B cell (primary cell): ENCODE measurements around the gene NMNAT3. TPM values are rescaled to one million over a fixed set of nuclear protein-coding genes. Genes with fewer than 3 reads are reported as not detected.

Experiments
- ATAC-seq: fragments of 200-7000 bp; cut with Tn5 transposase; one replicate; pipeline ENCODE4 v1.10.0; 2021; ENCODE audit warnings: low read depth, mild to moderate bottlenecking, moderate number of reproducible peaks, moderate library complexity
- CTCF ChIA-PET: fragments of 350-600 bp; sonication (Branson Sonifier 250); formaldehyde crosslinking; loops from one replicate; lab custom pipeline; 2021; ENCODE audit warnings: antibody characterized with exemption, inconsistent platforms; lab: Charles Lee
- POLR2A ChIA-PET: fragments of 350-600 bp; sonication (Branson Sonifier 250); formaldehyde crosslinking; loops from one replicate; lab custom pipeline; 2021; ENCODE audit warnings: antibody characterized with exemption; lab: Charles Lee
- DNase-seq: peaks from one replicate; pipeline ENCODE4 v3.0.0; 2013
- H2AFZ ChIP-seq: 2 replicates; pipeline ENCODE4 v1.6.1; 2012; ENCODE audit warnings: mild to moderate bottlenecking, low read depth, low read length; ENCODE audit not compliant: insufficient read depth, poor library complexity, severe bottlenecking
- H3K27ac ChIP-seq, 2 donors: 1 replicate in 1 of 2; 2 replicates in 1 of 2; pipeline ENCODE4 v1.5.1; 2012 to 2013; ENCODE audit warnings: low read length in 2 of 2, mild to moderate bottlenecking in 2 of 2, moderate library complexity in 1 of 2
- H3K27me3 ChIP-seq, 4 experiments: fragments of 200-600 bp in 1 of 4; sonication (generic) in 1 of 4; replicated peaks in 1 of 4; 1 replicate in 2 of 4; 2 replicates in 2 of 4; pipeline versions ENCODE4 v1.6.1 to v1.7.0; 2013 to 2016; ENCODE audit warnings: low read length in 3 of 4, mild to moderate bottlenecking in 2 of 4, mixed read lengths in 1 of 4, moderate library complexity in 1 of 4; ENCODE audit not compliant: insufficient read depth in 4 of 4, control insufficient read depth in 3 of 4; ENCODE audit errors: control extremely low read depth in 1 of 4
- H3K36me3 ChIP-seq, 2 experiments: replicated peaks in 1 of 2; 1 replicate in 1 of 2; 2 replicates in 1 of 2; pipeline versions ENCODE4 v1.6.1 to v1.7.1; 2013; ENCODE audit warnings: low read length in 1 of 2; ENCODE audit not compliant: insufficient read depth in 2 of 2, control insufficient read depth in 1 of 2; ENCODE audit errors: control extremely low read depth in 1 of 2, extremely low read depth in 1 of 2
- H3K4me1 ChIP-seq, 2 donors: fragments of 200-600 bp in 1 of 2; sonication (generic) in 1 of 2; 1 replicate in 1 of 2; 2 replicates in 1 of 2; pipeline versions ENCODE4 v1.5.1 to v1.6.1; 2013 to 2017; ENCODE audit warnings: low read length in 2 of 2; ENCODE audit not compliant: control insufficient read depth in 2 of 2, insufficient read depth in 2 of 2
- H3K4me2 ChIP-seq: replicated peaks from 2 replicates; pipeline ENCODE3; 2012; ENCODE audit warnings: mild to moderate bottlenecking, low read depth, low read length; ENCODE audit not compliant: poor library complexity, severe bottlenecking
- H3K4me3 ChIP-seq, 5 experiments: fragments of 200-600 bp in 1 of 5; sonication (generic) in 1 of 5; 1 replicate in 3 of 5; 2 replicates in 2 of 5; pipeline versions ENCODE4 v1.5.1 to v1.7.0; 2011 to 2016; ENCODE audit warnings: low read length in 4 of 5, mild to moderate bottlenecking in 4 of 5, low read depth in 2 of 5, control low read depth in 1 of 5, moderate library complexity in 1 of 5; ENCODE audit not compliant: insufficient read depth in 1 of 5; ENCODE audit errors: control extremely low read depth in 1 of 5, extremely low read depth in 1 of 5
- H3K79me2 ChIP-seq: fragments of 200-600 bp; sonication (generic); one replicate; pipeline ENCODE4 v1.6.0; 2016; ENCODE audit warnings: low read length; ENCODE audit not compliant: control insufficient read depth, insufficient read depth
- H3K9ac ChIP-seq: fragments of 200-600 bp; sonication (generic); 2 replicates; pipeline ENCODE4 v1.6.1; 2017; ENCODE audit warnings: mild to moderate bottlenecking, low read length, moderate library complexity
- H3K9me3 ChIP-seq, 3 donors: one replicate each; pipeline versions ENCODE4 v1.6.1 to v1.7.1; 2013; ENCODE audit warnings: low read length in 2 of 3; ENCODE audit not compliant: control insufficient read depth in 2 of 3, insufficient read depth in 1 of 3; ENCODE audit errors: control extremely low read depth in 1 of 3
- H4K20me1 ChIP-seq: 2 replicates; pipeline ENCODE4 v1.6.0; 2012; ENCODE audit warnings: mild to moderate bottlenecking, low read length; ENCODE audit not compliant: insufficient read depth, control insufficient read depth, poor library complexity, severe bottlenecking
- H3K27ac Mint-ChIP-seq: one replicate; pipeline ENCODE4 v1.8.0; 2021; ENCODE audit warnings: mixed read lengths
- H3K27me3 Mint-ChIP-seq: one replicate; pipeline ENCODE4 v1.8.0; 2021; ENCODE audit warnings: mixed read lengths
- H3K4me1 Mint-ChIP-seq: one replicate; pipeline ENCODE4 v1.8.0; 2021; ENCODE audit warnings: mixed read lengths
- H3K4me3 Mint-ChIP-seq: one replicate; pipeline ENCODE4 v1.8.0; 2021; ENCODE audit warnings: mixed read lengths
- H3K9me3 Mint-ChIP-seq: one replicate; pipeline ENCODE4 v1.8.0; 2022; ENCODE audit warnings: mixed read lengths; ENCODE audit not compliant: insufficient read depth
- EZH2 ChIP-seq: IDR thresholded peaks from 2 replicates; pipeline ENCODE4 v1.6.1; 2012; ENCODE audit warnings: borderline replicate concordance, low read depth, mild to moderate bottlenecking, moderate library complexity, low read length; ENCODE audit not compliant: insufficient read depth, poor library complexity, severe bottlenecking
- WGBS: methylation state at CpG from one replicate; pipeline ENCODE4 v1.1.5; 2013; ENCODE audit warnings: missing lambda C conversion rate; ENCODE audit not compliant: insufficient coverage; 5-methylcytosine and 5-hydroxymethylcytosine counted together
- intact Hi-C: fragments of 100-400 bp; cut with micrococcal nuclease; formaldehyde crosslinking; loops from one replicate; pipeline ENCODE4 v1.10.0; 2022
- polyA plus RNA-seq: library from polyadenylated mRNA; depleted of rRNA; stranded (reverse); fragments of >200 nt; gene quantifications from 2 replicates; pipeline ENCODE4 v1.2.3, GENCODE V29; 2012
- total RNA-seq, 2 donors: library from RNA; stranded (reverse); fragments of 120-200 nt in 1 of 2; gene quantifications; 1 replicate in 1 of 2; 2 replicates in 1 of 2; pipeline versions ENCODE4 v1.2.3 to v1.2.4, GENCODE V29; 2013 to 2022
- TF ChIP-seq, protein P1 (sequence below): fragments of 200-600 bp; IDR thresholded peaks from one replicate; pipeline ENCODE4 v1.8.0; 2022; ENCODE audit warnings: antibody characterized with exemption, mild to moderate bottlenecking

NMNAT3 gene
- total and polyA plus RNA-seq, 2 donors (not counting 1 experiment from before 2014, with no cell fraction given): 1.9 to 3.3 TPM

DNA sequence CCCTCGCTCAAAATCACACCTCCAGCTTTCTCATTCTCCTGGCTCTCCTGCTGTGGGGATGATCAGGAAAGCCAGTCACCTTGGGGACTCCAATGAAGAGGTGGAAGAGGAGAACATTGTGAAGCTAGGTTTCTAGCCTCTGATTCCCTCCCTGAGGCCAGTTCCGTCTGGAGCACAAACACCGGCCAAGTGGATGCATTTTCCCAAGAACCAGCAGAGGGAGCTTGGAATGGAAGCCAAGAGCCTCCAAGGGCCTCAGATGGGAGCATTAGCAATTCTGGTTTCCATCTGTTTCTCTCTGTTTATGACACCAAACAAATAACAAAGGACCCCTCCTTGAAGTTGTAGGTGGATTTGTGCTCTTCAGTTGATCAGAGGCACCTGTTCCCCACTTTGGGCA lies 40.6 kb upstream of the NMNAT3 start:
- Histone ChIP-seq H2AFZ (no peak overlapping the region), H3K4me2 (no peak overlapping the region), H3K79me2 (no peaks in the 10 kb centered on the region), H3K9ac (no peak overlapping the region), H3K27ac (no peak overlapping the region), H3K4me3 (no peak overlapping the region), H3K4me1 (no peaks in the 10 kb centered on the region), H3K27me3 (peaks cover 0 to 7% (median 3%) of the 10 kb centered on the region in 4 experiments), H3K36me3 (no peaks in the 10 kb centered on the region), H3K9me3 (no peaks in the 10 kb centered on the region), H4K20me1 (no peaks in the 10 kb centered on the region)
- peaks cover 17% of the 10 kb centered on the region for H3K27me3 Mint-ChIP-seq
- POLR2A ChIA-PET: no interaction called here
- H3K9me3 Mint-ChIP-seq: no peaks in the 10 kb centered on the region
- TF ChIP-seq EZH2: no peak
- TF ChIP-seq, protein P1, sequence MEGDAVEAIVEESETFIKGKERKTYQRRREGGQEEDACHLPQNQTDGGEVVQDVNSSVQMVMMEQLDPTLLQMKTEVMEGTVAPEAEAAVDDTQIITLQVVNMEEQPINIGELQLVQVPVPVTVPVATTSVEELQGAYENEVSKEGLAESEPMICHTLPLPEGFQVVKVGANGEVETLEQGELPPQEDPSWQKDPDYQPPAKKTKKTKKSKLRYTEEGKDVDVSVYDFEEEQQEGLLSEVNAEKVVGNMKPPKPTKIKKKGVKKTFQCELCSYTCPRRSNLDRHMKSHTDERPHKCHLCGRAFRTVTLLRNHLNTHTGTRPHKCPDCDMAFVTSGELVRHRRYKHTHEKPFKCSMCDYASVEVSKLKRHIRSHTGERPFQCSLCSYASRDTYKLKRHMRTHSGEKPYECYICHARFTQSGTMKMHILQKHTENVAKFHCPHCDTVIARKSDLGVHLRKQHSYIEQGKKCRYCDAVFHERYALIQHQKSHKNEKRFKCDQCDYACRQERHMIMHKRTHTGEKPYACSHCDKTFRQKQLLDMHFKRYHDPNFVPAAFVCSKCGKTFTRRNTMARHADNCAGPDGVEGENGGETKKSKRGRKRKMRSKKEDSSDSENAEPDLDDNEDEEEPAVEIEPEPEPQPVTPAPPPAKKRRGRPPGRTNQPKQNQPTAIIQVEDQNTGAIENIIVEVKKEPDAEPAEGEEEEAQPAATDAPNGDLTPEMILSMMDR: no peak
- WGBS: 80% methylated on average over 1 of the region's 3 CpGs
- no peak overlapping the region for H3K4me3 Mint-ChIP-seq
- CTCF ChIA-PET: no interaction called here
- intact Hi-C loops: no loop called here
- no peak for DNase-seq
- H3K27ac Mint-ChIP-seq: no peak overlapping the region
- no peak for ATAC-seq
- H3K4me1 Mint-ChIP-seq: no peaks in the 10 kb centered on the region

DNA sequence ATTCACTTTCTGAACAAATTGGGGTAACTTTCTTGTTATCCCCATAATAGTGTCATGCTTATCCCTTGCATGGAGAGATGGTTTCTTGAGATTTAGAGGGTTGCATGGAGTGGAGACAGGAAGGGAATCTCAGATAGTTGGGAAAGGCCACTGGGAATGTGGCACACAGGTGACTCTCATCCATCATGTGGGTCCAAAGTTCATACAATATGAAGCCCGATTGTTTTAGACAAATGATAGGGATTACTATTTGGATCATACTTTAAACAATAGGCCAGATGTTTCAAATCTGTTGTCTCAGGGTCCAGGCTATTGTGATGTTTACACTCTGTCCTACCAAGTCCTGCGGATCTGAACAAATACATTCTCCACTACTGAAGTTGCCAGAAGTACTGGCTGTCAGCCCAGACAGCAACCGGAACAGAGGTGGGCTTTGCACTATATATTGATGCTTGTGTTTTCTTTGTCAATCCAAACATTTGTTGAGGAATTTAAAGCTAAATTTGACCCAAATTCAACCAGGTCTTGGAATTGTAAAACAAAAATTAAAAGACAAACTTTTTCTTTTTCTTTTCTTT lies 39.2 kb upstream of the NMNAT3 start:
- Histone ChIP-seq H2AFZ (no peak overlapping the region), H3K27ac (no peak overlapping the region), H3K9me3 (no peaks in the 10 kb centered on the region), H3K4me1 (no peaks in the 10 kb centered on the region), H4K20me1 (no peaks in the 10 kb centered on the region), H3K4me3 (no peak overlapping the region), H3K36me3 (no peaks in the 10 kb centered on the region), H3K79me2 (no peaks in the 10 kb centered on the region), H3K9ac (no peak overlapping the region), H3K27me3 (peaks cover 0 to 7% (median 3%) of the 10 kb centered on the region in 4 experiments), H3K4me2 (no peak overlapping the region)
- TF ChIP-seq, protein P1: no peak
- TF ChIP-seq EZH2: no peak
- Mint-ChIP-seq H3K4me1 (no peaks in the 10 kb centered on the region), H3K27ac (no peak overlapping the region), H3K27me3 (peaks cover 15% of the 10 kb centered on the region), H3K9me3 (no peaks in the 10 kb centered on the region), H3K4me3 (no peak overlapping the region)
- CTCF ChIA-PET: no interaction called here
- intact Hi-C loops: no loop called here
- POLR2A ChIA-PET: no interaction called here
- DNase-seq (no peak), ATAC-seq (no peak)
- WGBS: 100% methylated on average over 1 of the region's 3 CpGs
